Globus pallidus (tissue), 1 donor: ENCODE measurements around the gene PCYT2.

ENCODE experiments used
- DNase-seq: peaks from one replicate; pipeline ENCODE4 v3.0.0-alpha.2; 2015; ENCODE audit warnings: low spot score

PCYT2 gene

DNA sequence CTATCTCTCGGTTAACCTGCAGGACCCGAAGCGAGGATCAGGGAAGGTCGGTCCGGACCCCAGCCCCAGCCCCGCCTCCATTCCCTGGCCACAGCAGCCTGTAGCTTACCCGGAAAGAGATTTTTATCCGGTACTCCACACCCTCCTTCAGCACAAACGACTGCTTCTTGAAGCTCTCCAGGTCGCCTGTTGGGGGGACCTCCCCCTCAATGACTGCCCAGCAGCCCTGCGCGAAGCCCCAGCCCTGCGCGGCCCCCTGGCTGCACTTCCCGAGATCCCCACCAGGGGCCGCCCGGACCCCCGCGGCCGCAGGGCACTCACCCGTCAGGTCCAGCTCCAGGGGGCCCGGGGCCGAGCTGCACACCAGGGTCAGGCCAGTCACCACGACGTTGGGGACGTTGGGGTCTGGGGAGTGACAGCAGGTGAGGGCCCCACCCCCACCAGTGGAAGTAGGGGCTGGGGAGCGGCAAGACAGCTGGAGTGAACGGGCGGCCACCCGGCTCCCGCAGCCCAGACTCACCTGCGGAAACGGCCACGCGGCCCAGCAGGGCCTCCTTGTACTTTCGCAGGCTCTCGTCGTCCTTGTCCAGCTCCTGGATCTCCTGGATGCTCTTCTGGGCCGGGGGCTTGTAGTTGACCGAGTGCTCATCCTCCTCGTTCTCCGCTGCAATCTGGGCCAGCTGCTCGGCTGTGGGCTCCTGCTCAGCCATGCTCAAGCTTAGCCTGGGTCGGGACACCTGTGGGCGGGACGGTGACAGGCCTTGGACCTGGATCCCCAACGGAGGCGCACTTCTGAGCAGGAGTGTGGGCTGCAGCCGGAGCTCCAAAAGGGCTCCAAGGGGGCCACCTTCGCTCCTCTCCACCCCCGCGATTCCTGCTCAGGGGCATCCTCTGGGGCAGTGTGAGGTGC lies 41.7 kb downstream of the PCYT2 start:
- no peak for DNase-seq

DNA sequence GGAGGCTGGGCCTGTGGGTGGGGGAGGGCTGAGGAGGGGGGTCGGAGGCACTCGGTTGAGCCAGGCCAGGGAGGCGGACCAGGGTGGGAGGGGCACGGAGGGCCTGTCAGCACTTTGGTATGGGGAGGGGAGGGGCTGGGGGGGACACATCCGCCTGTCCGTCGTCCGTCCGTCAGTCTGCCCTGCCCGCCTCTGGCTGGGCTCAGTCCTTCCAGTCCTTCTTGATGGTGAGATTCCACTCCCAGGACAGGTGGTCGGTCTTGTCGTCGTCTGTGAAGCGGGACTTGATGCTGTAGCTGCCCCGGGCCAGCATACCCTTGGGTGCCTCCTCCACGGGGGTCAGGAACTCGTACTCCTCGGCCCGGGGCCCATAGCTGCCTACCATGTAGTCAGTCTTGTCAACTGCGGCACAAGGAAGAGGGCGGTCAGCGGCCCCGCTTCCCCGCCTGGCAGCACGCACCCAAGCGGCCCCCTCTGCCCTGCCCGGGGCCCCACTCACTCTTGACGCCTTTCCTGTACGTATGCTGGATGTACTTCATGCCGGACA lies 42.5 kb downstream of the PCYT2 start:
- no peak for DNase-seq

DNA sequence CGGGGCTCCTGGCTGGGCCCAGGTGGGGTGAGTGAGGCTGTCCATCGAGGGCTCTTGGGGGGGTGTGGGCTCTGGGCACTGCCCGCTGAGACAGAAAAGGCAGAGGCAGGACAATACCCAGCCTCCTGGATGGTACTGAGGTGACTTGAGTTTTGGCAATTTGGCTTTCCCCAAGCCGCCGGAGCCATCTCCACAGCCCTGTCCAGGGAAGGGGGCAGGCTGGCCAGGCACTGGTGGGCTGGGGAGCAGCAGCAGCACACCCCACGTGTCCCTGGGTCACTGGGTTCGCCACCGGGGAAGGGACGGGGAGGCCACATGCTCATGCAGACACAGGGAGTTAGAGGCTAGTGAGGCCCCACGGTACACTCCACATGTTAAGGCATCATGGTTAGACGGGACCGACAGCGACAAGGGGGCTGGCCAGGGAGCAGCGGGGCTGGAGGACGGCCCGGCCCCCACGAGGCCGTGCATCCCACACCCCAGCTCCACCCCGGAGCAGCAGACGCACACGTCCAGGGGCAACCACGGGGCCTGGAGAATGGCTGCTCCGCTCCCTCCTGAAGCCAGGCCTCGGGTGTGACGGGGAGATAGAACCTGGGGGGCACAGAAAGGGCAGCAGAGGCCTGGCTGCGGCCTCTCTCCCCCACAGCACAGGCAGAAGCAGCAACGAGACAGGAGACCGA lies 43.1 kb downstream of the PCYT2 start:
- DNase-seq: no peak

DNA sequence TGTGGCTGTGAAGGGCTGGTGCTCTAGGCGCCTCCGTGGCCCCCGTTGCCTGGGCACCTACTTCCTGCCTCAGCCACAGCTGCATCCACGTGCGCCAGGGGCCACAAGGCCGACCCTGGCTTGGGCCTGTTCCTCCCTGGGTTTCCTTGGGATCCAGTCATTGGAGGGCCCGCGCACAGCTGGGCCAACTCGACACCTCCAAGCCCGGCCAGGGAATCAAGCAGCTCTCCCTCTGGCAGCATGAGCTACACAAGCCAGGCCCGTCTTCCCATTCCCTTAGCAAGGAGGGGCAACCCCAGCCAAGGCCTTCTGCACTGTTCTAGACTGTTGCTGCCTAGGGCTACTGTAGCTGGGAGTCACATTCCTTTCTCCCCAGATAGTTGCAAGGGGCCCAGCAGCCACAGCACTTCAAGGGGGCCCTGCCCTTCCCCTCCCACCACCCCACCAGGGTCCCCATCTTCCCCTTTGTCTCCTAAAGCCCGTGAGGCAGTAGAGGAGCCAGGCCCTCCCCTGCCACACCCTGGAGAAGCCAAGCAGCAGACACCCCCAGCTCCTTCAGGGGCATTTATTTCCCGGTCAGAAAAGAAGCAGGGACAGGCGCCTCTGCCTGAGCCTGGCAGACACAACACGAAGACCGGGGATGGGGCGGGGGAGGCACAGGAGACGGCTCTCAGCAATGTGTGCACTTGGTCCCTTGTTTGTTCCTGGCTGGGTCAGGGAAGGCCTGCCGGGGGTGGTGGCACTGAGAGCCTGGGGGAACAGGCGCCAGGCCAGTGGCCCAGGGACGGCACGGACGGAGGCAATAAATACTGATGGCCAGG lies 43.8 kb downstream of the PCYT2 start:
- no peak for DNase-seq

DNA sequence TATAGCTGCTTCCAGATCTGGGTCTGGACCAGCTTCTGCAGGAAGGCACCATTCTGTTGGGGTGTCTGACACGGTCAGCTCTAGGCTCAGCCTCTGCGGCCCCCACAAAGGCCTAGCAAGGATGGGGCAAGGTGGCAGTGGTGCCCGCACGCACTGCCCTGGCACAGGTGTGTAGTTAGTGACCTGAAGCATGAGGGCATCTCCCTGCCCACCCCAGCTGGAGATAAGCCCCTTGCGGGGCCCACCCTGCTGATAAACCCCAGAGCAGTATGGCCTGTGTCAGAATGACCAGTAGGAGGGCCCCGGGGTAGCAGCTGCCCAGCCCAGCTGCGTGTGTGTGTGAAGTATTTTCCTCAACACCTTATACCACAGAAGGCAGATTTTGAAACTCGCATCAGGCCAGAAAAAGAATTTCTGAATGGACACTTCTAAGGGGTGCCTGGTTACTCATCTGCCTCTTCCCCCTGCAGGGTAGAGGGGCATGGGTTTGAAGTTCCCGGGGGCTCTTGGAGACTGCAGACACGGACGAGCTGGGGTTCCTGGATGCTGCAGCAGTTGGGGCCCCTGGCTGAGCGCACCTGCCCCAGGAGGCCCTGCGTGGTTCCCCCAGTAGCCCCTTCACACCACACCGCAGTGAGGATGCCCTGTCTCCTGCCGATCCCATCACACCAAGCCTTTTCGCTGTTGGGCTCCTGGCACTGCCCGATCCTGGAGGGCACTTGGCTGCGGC lies 44.6 kb downstream of the PCYT2 start:
- no peak for DNase-seq

DNA sequence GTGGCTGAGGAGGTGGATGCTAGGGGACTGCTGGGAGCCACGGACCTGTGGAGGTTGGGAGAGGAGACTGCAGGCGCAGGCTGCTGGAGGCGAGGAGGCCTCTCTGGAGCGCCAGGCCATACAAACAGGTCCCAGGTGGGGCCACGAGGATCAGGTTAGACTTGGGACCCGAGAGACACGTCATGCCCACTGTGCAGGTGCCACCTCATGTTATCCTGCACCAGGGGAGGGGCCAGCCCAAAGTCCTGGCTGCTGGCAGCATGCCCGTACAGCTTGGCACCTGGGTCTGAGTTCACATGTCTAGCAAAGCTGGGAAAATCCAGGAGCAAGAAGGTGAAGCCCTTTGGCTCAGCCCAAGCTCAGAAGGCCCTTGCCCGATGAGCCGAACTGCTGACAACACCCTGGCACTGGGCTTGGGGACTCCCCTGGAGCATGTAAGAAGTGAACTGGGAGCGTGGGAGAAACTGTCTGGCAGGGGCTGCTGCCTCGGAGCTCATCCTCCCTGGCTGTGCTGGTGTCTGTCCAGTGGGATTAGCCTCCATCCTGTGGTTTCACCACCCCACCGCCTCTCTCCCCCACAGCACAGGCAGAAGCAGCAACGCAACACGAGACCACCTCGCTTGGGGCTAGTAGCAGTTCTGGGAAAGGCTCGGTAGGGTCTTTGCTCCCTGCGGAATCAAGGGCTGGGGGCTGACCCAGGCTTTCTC lies 45.3 kb downstream of the PCYT2 start:
- no peak for DNase-seq

DNA sequence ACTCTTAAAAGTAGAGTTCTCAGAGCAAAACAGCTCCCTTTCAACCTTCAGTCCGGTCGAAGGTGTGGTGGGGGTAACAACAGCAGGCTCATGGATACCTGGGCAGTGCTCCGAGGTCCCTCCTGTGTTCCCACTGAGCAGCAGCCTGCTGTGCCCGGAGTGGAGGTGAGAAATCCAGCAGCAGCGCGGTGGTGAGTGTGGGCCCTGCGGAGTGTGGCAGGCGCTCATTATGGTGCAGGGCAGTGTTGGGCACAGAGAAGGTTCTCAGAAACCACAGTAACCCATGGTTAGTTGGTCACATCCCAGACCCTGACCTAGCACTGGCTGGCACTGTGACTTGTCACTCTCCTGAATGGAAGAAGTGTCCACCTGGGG lies 45.9 kb downstream of the PCYT2 start:
- no peak for DNase-seq

DNA sequence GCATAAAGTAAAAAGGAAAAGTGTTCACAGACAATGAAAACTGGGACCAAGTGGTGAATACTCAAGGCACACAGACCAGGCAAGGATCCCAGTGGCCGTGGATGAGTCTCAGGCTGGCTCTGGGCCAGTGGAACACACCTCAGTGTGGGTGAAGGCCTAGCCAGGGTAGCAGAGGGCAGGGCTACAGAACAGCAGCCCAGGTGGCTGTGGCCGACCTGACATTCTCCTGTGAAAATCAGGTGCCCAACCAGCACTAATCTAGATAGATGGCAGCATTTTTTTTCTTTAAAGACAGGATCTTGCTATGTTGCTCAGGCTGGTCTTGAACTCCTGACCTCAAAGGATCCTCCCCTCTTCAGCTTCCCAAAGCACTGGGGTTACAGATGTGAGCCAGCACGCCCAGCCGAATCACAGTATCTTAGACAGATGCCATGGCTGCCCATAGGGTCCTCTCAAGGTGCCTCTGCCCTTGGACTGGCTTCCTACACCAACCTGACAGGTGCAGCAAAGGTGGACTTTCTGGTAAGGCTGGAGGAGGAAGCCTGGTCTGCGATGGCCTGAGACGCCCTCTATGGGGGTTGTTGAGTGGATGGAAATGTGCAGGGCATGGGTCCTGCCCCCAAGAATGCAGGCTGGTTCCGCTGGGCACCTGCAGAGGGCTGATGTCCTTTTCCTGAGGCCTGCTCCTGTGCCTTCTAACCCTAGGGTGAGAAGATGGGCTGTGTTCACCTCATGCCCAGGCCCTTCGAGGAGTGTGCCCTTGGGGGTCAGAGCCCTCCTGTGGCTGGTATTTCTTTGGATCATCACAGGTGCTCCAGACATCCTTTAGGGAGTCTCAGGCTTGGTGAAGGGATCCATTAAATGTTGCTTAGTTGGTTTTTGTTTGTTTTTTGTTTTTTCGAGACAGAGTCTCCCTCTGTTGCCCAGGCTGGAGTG lies 47.1 kb downstream of the PCYT2 start:
- no peak for DNase-seq

DNA sequence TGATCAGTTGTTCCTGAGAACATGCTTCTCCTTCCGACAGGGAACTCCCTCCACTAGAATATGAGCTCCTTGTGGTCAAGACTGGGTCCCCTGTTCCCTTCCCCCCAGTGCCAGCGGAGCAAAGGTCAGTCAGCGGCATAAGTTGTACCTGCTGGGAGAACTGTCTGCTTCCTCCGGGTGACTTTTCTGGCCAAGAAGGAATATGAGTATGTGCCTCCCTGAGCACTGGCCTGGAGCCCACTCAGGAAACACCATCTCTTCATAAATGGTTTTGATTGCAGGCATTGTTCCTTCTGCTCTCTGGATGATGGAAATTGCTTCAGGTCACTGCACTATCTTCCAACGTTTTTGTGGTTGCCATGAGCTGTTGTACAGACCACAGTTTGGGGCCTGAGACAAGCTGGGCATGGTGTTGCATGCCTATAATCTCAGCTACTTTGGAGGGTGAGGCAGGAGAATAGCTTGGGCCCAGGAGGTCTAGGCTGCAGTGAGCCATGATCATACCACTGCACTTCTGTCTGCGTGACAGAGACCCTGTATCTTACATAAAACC lies 48.0 kb downstream of the PCYT2 start:
- no peak for DNase-seq

DNA sequence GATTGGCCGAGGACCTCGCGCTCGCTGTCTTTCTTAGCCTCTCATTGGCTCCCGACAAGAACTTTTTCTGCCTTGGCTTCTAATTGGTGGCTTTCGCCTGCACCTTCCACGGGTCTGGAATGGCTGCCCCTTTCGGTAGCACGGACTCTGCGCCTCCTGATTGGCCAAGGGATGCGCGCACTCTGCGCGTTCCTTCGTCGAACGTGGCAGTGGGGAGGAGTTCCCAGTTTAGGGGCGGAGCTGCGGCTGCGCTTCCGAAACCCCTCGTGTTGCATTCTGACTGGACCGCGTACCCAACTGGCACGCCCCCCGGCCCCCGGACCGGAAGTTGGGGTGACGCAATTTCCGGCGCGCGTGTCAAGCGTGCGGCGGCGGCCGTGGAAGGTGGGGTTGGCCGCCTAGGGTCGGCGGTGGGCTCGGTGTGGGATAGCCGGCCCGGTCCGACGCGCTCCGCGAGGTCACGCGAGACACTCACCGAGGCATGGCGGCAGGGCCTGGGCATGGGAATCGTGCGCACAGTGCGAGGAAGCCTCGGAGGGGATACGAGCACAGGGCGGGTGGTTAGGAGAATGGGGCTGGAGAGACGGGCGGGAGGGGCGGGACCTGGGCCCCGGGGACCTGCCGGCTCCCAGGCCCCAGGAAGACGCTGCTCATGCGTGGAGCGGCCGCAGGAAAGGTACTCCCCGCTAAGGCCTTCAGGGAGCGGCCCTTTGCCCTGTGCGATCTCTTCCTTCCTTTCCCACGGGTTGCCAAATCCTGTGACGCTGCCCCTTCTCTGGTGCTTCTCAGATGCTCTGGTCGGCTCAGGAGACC lies 50.2 kb downstream of the PCYT2 start:
- DNase-seq: peak; percentile 100

DNA sequence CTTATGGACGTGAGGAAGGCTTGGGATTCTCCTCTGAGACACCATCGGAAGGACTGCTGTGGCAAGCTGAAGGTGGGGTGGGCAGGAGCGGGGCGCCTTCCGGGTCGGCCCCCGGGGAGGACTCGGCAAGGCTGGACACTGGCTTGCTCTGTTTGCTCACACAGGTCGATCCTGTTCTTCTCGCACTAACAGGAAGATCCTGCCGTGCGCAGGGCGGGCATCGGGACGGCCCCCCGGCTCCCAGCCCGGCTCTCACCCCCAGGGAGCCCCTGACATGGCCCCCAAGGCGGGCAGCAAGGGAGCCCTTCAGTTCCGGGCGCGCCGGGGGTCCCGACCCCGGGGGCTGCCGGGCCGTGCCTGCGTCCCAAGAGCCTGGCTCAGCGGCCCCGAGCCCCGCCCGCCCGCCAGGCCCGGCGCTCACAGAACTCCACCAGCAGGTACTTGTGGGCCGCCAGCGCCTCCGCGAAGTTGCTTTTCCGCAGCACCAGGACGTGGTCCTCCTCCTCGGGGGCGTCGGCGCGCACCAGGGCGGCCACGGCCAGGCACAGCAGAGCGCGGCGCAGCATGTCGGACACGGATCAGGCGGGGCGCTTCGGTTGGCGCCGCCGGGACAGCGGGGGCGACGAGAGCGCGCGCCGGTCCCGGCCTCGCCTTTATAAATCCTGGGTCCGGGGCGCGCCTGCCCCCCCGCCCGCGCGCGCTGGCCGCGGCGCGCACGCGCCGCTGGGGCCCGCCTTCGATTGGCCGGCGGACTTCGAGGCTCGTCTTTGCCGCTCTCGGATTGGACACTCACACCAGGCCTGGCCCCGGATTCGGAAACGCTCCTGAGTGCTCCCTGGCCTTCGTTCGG lies 51.1 kb downstream of the PCYT2 start, which contains the start of gene P4HB:
Gene P4HB (minus strand): TSS at position 630 of the 850 bp plus-strand sequence. CDS start 64 bp downstream, at position 566.
- DNase-seq: no peak

DNA sequence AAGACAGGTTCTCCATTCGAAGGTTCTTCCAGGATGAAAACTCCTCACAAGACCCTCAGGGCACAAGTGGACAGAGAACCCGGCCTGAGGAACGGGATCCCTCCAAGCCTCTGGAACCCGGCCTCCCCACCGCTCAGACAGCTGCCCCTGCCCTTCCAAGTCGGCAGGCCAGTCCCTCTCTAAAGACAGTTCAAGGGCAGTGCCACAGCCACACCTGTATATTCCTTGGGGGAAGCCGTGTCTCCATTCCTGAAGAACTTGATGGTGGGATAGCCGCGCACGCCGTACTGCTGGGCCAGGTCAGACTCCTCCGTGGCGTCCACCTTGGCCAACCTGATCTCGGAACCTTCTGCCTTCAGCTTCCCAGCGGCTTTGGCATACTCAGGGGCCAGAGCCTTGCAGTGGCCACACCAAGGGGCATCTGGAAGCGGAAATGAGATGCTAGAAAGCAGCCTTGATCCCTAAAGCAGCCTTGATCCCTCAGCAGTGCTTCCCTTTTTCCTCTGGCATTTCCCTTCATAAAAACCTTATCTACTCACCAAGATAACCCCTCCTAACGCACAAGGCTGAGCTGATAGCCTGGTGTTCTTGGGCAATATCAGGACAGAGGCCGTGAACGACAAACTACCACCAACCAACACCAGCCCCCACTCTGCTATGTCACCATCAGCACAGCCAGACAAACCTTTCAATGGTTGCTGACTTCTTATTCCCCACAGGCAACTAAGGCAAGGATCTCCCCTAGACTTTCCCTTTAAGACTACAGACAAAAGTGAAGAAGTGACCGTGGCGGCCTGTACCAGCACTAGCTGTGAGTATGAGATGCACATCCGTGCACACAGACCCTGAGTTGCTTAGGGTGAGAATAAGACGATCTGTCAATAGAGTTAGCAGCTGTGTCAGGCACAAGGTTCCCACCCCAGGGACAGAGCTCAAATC lies 52.0 kb downstream of the PCYT2 start:
- DNase-seq: no peak

DNA sequence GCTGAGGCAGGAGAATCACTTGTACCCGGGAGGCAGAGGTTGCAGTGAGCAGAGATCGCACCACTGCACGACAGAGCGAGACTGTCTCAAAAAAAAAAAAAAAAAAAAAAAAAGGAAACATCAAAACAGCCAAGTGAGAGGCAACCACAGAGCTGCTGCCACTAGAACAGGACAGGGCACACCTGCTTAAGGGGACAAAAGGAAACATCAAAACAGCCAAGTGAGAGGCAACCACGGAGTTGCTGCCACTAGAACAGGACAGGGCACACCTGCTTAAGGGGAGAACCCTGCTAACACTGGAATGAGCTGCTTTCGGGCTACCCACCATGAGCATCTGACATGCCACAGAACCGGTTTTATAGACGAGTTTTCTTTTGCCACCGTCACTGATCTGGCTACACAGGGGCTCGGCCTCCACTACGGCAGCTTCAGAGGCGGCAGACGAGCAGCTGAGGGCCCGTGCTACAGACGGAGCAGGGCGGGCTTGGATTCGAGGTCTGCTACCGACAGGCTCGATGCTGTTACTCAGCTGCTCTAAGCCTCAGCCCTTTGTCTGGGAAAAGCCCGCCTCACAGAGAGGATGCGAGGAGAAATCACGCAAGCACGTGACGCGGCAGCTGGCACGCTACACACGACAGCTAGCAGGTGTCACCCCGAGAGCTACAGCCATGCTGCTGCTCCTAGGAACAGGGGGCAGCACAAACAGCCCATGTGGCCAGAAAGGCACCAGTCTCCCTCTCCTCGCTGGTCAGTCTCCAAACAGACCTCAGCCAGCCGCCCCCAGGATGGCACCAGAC lies 52.8 kb downstream of the PCYT2 start:
- no peak for DNase-seq

DNA sequence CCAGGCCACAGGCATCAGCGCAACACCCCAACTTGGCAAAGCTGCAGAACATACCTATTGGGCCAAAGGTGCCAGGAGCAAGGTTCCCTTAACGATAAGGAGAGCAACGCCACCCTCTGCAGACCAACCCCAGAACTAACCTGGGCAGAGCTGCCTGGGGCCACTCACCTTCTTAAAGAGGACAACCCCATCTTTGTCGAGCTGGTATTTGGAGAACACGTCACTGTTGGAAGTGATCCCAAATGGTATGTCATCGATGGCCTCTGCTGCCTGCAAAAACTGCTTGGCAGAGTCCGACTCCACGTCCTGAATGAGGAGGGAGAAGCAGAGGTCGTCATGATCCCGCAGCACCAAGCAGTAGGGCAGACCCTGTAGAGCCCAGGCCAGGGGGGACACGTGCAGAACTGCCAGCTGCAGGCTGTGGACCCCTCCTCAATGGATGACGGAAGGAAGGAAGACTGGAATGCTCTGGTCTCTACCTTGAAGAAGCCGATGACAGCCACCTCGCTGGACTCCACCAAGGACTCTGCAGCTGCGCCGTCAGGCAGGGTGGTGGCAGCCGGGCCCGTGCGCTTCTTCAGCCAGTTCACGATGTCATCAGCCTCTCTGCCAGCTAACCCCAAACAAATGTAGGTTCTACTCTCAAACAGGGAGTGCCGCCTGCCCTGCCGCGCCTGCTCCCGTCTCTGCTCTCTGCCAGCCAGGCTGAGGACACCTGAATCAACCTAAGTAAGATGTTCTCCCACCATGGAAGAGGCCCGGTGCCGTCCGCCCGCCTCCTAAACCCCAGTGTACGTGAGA lies 56.0 kb downstream of the PCYT2 start:
- DNase-seq: no peak

DNA sequence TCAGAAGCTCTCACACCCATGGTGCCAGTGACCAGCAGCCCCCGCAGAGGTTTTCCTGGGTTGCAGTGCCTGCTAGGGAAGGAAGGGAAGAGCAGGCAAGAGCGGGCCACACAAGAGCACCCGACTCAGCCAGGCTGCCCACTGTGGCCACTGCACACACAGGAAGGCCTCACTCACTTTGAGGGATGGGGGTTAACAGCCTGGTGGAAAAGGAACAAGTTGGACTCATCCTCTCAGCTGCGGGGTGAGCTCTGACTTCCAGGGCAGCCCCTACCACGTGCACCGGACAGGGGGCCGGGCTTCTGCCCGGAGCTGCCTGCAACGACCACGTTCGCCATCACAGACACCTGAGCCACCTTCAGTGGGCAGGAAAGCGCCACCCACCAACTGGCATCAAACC lies 59.0 kb downstream of the PCYT2 start:
- DNase-seq: no peak
